ENCODE results near the gene NTN1. TPM values are rescaled to one million over a fixed set of nuclear protein-coding genes. Genes with fewer than 3 reads are reported as not detected.

NTN1 gene
- total RNA-seq, 4 donors from 2014 or later: 74.3 to 211 (median 107) TPM

DNA sequence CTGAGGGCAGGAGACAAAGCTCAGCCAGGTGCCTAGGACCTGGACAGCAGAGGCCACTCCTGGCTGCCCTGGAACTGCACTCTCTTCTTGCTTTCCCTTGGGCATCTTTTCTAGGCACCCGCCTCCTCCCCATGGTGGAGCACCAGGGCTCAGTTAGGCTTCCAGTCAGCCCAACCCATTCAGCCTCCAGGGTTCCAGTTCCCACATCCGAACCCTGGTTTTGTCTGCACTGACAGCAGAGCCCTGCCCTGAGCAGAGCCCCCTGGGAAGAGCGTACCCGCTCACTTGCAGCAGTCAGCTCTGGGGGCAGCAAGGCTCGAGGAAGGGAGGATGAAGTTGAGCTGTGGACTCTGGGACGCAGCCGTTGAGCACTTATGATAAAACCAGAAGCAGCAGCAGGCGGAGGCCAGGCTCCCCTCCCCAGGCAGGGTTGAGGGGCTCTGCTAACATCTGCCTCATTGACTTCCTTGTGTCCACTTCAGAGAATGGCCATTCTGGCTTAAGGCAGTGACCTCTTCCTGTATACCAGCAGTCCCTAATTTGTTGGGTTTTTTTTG, 213.2 kb downstream of the NTN1 start:
- H3K27me3 ChIP-seq: no peaks in the 10 kb centered on the region
- no peak overlapping the region for H3K4me3 ChIP-seq
- ATAC-seq: no peak
- H3K4me1 ChIP-seq: peaks cover 0 to 74% (median 10%) of the 10 kb centered on the region in 3 donors
- H3K36me3 ChIP-seq: no peaks in the 10 kb centered on the region
- WGBS, 2 donors (ENCODE audit: low coverage in 1 of 2): 86 to 94% methylated on average over 1 to 4 of the region's 8 CpGs
- no peaks in the 10 kb centered on the region for H3K9me3 ChIP-seq
- TF ChIP-seq POLR2A (IDR thresholded peaks at IDR 0.05) (no peak), POLR2AphosphoS5 (IDR thresholded peaks at IDR 0.05) (no peak), EP300 (IDR thresholded peaks at IDR 0.05) (no peak)
- TF ChIP-seq, protein P1, sequence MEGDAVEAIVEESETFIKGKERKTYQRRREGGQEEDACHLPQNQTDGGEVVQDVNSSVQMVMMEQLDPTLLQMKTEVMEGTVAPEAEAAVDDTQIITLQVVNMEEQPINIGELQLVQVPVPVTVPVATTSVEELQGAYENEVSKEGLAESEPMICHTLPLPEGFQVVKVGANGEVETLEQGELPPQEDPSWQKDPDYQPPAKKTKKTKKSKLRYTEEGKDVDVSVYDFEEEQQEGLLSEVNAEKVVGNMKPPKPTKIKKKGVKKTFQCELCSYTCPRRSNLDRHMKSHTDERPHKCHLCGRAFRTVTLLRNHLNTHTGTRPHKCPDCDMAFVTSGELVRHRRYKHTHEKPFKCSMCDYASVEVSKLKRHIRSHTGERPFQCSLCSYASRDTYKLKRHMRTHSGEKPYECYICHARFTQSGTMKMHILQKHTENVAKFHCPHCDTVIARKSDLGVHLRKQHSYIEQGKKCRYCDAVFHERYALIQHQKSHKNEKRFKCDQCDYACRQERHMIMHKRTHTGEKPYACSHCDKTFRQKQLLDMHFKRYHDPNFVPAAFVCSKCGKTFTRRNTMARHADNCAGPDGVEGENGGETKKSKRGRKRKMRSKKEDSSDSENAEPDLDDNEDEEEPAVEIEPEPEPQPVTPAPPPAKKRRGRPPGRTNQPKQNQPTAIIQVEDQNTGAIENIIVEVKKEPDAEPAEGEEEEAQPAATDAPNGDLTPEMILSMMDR (IDR thresholded peaks at IDR 0.05): no peak
- H3K27ac ChIP-seq: peak overlapping the region in 3 of 4 donors; percentile 0 to 91 (median 80)

GRCh38 chr17:9235346-9235745, 214.0 kb downstream of the NTN1 start:
- Histone ChIP-seq H3K27me3 (no peaks in the 10 kb centered on the region), H3K9me3 (no peaks in the 10 kb centered on the region), H3K36me3 (no peaks in the 10 kb centered on the region), H3K27ac (peak overlapping the region in 1 of 4 donors; percentile 99), H3K4me3 (no peak overlapping the region), H3K4me1 (peaks cover 0 to 72% (median 15%) of the 10 kb centered on the region in 3 donors)
- 94% methylated on average over 4 of the region's 4 CpGs; no CpG with 5 or more reads in 1 of the 2 donors for WGBS, 2 donors (ENCODE audit: low coverage in 1 of 2)
- TF ChIP-seq, protein P1 (IDR thresholded peaks at IDR 0.05): no peak
- TF ChIP-seq EP300 (IDR thresholded peaks at IDR 0.05) (no peak), POLR2AphosphoS5 (IDR thresholded peaks at IDR 0.05) (no peak)
- no peak for ATAC-seq

GRCh38 chr17:9236286-9237052, 215.2 kb downstream of the NTN1 start:
- no CpG with 5 or more reads among the region's 7 CpGs for WGBS, 2 donors (ENCODE audit: low coverage in 1 of 2)
- Histone ChIP-seq H3K27me3 (no peaks in the 10 kb centered on the region), H3K4me3 (no peak overlapping the region), H3K4me1 (peaks cover 0 to 72% (median 25%) of the 10 kb centered on the region in 3 donors), H3K27ac (peak overlapping the region in 3 of 4 donors; percentile 67 to 99 (median 98)), H3K36me3 (no peaks in the 10 kb centered on the region), H3K9me3 (no peaks in the 10 kb centered on the region)
- TF ChIP-seq, protein P1 (IDR thresholded peaks at IDR 0.05): no peak
- peak; percentile 25 for TF ChIP-seq POLR2AphosphoS5 (IDR thresholded peaks at IDR 0.05)
- TF ChIP-seq EP300 (IDR thresholded peaks at IDR 0.05): no peak
- TF ChIP-seq POLR2A (IDR thresholded peaks at IDR 0.05): no peak
- ATAC-seq: no peak

- whole genome bisulfite sequencing, 2 donors (ENCODE audit: low coverage in 1 of 2): 88 to 100% methylated on average over 2 to 3 of the region's 3 CpGs
- H3K9me3 ChIP-seq: no peaks in the 10 kb centered on the region
- ATAC-seq: no peak
- H3K36me3 ChIP-seq: no peaks in the 10 kb centered on the region
- H3K27ac ChIP-seq: peak overlapping the region in 3 of 4 donors; percentile 67 to 99 (median 98)
- TF ChIP-seq POLR2A (IDR thresholded peaks at IDR 0.05) (no peak), EP300 (IDR thresholded peaks at IDR 0.05) (no peak)
- peaks cover 0 to 72% (median 29%) of the 10 kb centered on the region in 3 donors for H3K4me1 ChIP-seq
- no peak overlapping the region for H3K4me3 ChIP-seq
- no peaks in the 10 kb centered on the region for H3K27me3 ChIP-seq
Observed at GRCh38 chr17:9237053-9237410, 215.7 kb downstream of the NTN1 start.

GRCh38 chr17:9237661-9238301, 216.5 kb downstream of the NTN1 start:
- TF ChIP-seq POLR2A (IDR thresholded peaks at IDR 0.05): no peak
- no peak for TF ChIP-seq POLR2AphosphoS5 (IDR thresholded peaks at IDR 0.05)
- TF ChIP-seq, protein P1 (IDR thresholded peaks at IDR 0.05): no peak
- no peak for TF ChIP-seq EP300 (IDR thresholded peaks at IDR 0.05)
- no peaks in the 10 kb centered on the region for H3K9me3 ChIP-seq
- no peaks in the 10 kb centered on the region for H3K36me3 ChIP-seq
- H3K27me3 ChIP-seq: no peaks in the 10 kb centered on the region
- 60 to 100% methylated on average over 1 of the region's 13 CpGs for WGBS, 2 donors (ENCODE audit: low coverage in 1 of 2)
- H3K4me3 ChIP-seq: no peak overlapping the region
- peak overlapping the region in 3 of 4 donors; percentile 98 to 100 (median 99) for H3K27ac ChIP-seq
- no peak for ATAC-seq
- peaks cover 0 to 72% (median 36%) of the 10 kb centered on the region in 3 donors for H3K4me1 ChIP-seq

Measured in gastroesophageal sphincter (tissue), 4 donors.